Suprapubic skin (tissue), 4 donors: ENCODE data around the gene GPR161. TPM values are rescaled to one million over a fixed set of nuclear protein-coding genes. Genes with fewer than 3 reads are reported as not detected.

Experiments
- DNase-seq, 2 donors: peaks; one replicate each; pipeline ENCODE4 v3.0.0-alpha.2; 2019; ENCODE audit warnings: low spot score in 2 of 2
- H3K27ac ChIP-seq: fragments of 200-600 bp; sonication (generic); one replicate; pipeline ENCODE4 v1.5.1; 2019
- H3K27me3 ChIP-seq: fragments of 200-600 bp; sonication (generic); one replicate; pipeline ENCODE4 v1.5.1; 2019
- H3K36me3 ChIP-seq: fragments of 200-600 bp; sonication (generic); one replicate; pipeline ENCODE4 v1.5.1; 2019
- H3K4me1 ChIP-seq: fragments of 200-600 bp; sonication (generic); one replicate; pipeline ENCODE4 v1.5.1; 2019
- H3K4me3 ChIP-seq: fragments of 200-600 bp; sonication (generic); one replicate; pipeline ENCODE4 v1.5.1; 2019; ENCODE audit warnings: mild to moderate bottlenecking
- H3K9me3 ChIP-seq: fragments of 200-600 bp; sonication (generic); one replicate; pipeline ENCODE4 v1.5.1; 2019
- EP300 ChIP-seq: sonication (generic); formaldehyde crosslinking; IDR thresholded peaks from one replicate; pipeline ENCODE4 v1.6.1; 2017; ENCODE audit warnings: antibody characterized with exemption
- POLR2A ChIP-seq, 2 donors: fragments of 450-650 bp; IDR thresholded peaks; one replicate each; pipeline ENCODE4 v1.6.1; 2017; ENCODE audit warnings: antibody characterized with exemption in 2 of 2, mild to moderate bottlenecking in 2 of 2, moderate library complexity in 2 of 2
- POLR2AphosphoS5 ChIP-seq, 3 donors: sonication (generic); formaldehyde crosslinking; IDR thresholded peaks; one replicate each; pipeline ENCODE4 v1.6.1; 2017; ENCODE audit warnings: antibody characterized with exemption in 3 of 3
- WGBS: methylation state at CpG from one replicate; pipeline ENCODE4 v1.1.5; 2018; 5-methylcytosine and 5-hydroxymethylcytosine counted together
- total RNA-seq, 4 donors: library from RNA; depleted of rRNA; stranded (reverse); fragments of >200 nt; gene quantifications; one replicate each; pipeline ENCODE4 v1.1.0, GENCODE V29; 2016
- TF ChIP-seq, protein P1 (sequence below), 2 donors: fragments of 200-600 bp in 1 of 2; fragments of 450-650 bp in 1 of 2; sonication (generic) in 1 of 2; IDR thresholded peaks; one replicate each; pipeline ENCODE4 v1.5.1; 2016 to 2019; ENCODE audit warnings: antibody characterized with exemption in 2 of 2, mild to moderate bottlenecking in 1 of 2, moderate library complexity in 1 of 2

The GPR161 gene
- total RNA-seq, 4 donors from 2014 or later, result 3.1 to 7.6 (median 4.2) TPM

DNA sequence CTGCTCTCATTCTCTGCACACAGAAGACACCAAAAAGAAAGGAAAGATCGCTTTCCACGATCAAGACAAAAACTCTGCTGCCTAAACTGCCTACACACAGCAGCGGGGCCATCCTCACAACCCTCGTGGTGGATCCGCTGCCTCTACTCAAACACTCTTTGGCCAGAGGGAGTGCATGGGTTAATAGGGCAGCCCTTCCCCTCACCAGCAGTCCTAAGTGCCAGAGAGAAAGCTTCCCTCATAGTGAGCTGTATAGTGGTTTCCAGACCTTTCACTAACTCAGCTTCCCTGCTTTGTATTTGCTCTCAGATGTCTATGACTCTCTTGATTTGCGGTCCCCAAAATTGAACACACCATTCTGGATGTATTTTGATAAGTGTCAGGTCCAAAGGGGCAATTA lies 30.9 kb downstream of the GPR161 start:
- TF ChIP-seq, protein P1, sequence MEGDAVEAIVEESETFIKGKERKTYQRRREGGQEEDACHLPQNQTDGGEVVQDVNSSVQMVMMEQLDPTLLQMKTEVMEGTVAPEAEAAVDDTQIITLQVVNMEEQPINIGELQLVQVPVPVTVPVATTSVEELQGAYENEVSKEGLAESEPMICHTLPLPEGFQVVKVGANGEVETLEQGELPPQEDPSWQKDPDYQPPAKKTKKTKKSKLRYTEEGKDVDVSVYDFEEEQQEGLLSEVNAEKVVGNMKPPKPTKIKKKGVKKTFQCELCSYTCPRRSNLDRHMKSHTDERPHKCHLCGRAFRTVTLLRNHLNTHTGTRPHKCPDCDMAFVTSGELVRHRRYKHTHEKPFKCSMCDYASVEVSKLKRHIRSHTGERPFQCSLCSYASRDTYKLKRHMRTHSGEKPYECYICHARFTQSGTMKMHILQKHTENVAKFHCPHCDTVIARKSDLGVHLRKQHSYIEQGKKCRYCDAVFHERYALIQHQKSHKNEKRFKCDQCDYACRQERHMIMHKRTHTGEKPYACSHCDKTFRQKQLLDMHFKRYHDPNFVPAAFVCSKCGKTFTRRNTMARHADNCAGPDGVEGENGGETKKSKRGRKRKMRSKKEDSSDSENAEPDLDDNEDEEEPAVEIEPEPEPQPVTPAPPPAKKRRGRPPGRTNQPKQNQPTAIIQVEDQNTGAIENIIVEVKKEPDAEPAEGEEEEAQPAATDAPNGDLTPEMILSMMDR (IDR thresholded peaks at IDR 0.05), result no peak
- no peak for TF ChIP-seq POLR2AphosphoS5 (IDR thresholded peaks at IDR 0.05)
- TF ChIP-seq EP300, result no peak
- TF ChIP-seq POLR2A (IDR thresholded peaks at IDR 0.05), result no peak
- Histone ChIP-seq H3K9me3 (no peaks in the 10 kb centered on the region), H3K27ac (no peak overlapping the region), H3K27me3 (no peaks in the 10 kb centered on the region), H3K4me1 (no peaks in the 10 kb centered on the region), H3K4me3 (no peak overlapping the region), H3K36me3 (peaks cover 5% of the 10 kb centered on the region)
- no peak for DNase-seq
- 92% methylated on average over 6 of the region's 6 CpGs for WGBS

DNA sequence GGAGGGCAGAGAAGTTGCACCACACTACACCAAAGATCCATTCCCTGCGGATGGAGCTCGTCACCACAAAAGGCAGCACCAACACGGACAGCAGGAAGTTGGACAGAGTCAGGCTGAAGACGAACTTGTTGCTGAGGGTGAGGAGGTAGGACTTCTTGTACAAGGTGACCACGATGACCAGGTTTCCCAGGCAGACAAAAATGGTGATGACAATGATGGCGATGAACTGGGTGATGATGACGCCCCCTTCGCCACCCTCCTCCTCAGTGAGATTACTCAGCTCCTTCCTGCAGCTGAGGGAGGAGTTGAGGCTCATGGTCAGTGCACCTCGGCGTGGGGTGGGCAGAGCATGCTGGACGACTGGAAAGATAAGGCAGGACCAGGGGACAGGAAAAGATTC lies 32.2 kb downstream of the GPR161 start:
- TF ChIP-seq EP300, result no peak
- no peak for TF ChIP-seq POLR2AphosphoS5 (IDR thresholded peaks at IDR 0.05)
- TF ChIP-seq, protein P1 (IDR thresholded peaks at IDR 0.05), result no peak
- no peak for TF ChIP-seq POLR2A (IDR thresholded peaks at IDR 0.05)
- Histone ChIP-seq H3K9me3 (no peaks in the 10 kb centered on the region), H3K4me3 (no peak overlapping the region), H3K27ac (no peak overlapping the region), H3K36me3 (peaks cover 5% of the 10 kb centered on the region), H3K4me1 (no peaks in the 10 kb centered on the region), H3K27me3 (no peaks in the 10 kb centered on the region)
- WGBS, result 88% methylated on average over 11 of the region's 11 CpGs
- no peak for DNase-seq

DNA sequence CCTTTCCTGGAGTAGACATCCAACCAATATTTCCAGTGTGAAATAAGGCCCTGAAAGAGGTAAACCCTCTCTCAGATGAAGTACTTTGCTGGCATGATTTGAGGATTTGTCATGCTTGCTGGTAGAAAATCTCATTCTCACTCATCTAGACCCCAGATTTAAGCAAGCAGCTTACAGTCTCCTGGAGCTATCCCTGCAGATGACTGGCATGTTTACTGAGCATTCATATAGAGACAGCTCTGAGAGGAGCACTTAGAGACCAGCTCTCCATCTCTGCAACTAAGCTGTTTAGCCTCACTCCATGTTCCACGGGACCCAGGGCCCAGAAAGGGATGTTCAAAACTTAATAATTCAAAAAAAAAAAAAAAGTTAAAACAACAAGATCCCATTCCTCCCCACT lies 34.2 kb downstream of the GPR161 start:
- Histone ChIP-seq H3K9me3 (no peaks in the 10 kb centered on the region), H3K27ac (no peak overlapping the region), H3K4me3 (no peak overlapping the region), H3K4me1 (peaks cover 6% of the 10 kb centered on the region), H3K27me3 (no peaks in the 10 kb centered on the region), H3K36me3 (peaks cover 9% of the 10 kb centered on the region)
- no peak for TF ChIP-seq EP300
- TF ChIP-seq, protein P1 (IDR thresholded peaks at IDR 0.05), result no peak
- TF ChIP-seq POLR2AphosphoS5 (IDR thresholded peaks at IDR 0.05), result no peak
- TF ChIP-seq POLR2A (IDR thresholded peaks at IDR 0.05), result no peak
- 95% methylated on average over 1 of the region's 1 CpG for WGBS
- no peak for DNase-seq

DNA sequence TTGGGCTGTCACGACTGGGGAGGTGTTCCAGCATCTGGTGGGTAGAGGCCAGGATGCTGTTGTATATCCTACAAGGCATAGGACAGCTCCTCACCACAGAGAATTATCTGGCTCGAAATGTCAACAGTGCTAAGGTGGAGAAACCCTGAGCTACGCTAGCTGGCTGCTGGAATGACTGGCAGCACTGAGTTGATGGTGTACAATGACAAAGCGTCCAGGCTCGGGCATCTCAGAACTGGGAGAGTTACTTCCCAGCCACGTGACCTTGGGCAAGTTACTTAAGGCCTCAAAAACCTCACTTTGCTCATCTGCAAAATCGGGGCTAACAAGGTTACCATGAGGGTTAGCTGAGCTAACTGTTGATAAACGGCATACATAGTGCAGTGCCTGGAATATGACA lies 35.4 kb downstream of the GPR161 start:
- Histone ChIP-seq H3K27me3 (no peaks in the 10 kb centered on the region), H3K9me3 (no peaks in the 10 kb centered on the region), H3K4me3 (no peak overlapping the region), H3K36me3 (peaks cover 16% of the 10 kb centered on the region), H3K27ac (no peak overlapping the region), H3K4me1 (peaks cover 6% of the 10 kb centered on the region)
- WGBS, result 85% methylated on average over 8 of the region's 8 CpGs
- TF ChIP-seq, protein P1 (IDR thresholded peaks at IDR 0.05), result no peak
- no peak for TF ChIP-seq POLR2AphosphoS5 (IDR thresholded peaks at IDR 0.05)
- no peak for TF ChIP-seq EP300
- no peak for TF ChIP-seq POLR2A (IDR thresholded peaks at IDR 0.05)
- DNase-seq, result no peak

DNA sequence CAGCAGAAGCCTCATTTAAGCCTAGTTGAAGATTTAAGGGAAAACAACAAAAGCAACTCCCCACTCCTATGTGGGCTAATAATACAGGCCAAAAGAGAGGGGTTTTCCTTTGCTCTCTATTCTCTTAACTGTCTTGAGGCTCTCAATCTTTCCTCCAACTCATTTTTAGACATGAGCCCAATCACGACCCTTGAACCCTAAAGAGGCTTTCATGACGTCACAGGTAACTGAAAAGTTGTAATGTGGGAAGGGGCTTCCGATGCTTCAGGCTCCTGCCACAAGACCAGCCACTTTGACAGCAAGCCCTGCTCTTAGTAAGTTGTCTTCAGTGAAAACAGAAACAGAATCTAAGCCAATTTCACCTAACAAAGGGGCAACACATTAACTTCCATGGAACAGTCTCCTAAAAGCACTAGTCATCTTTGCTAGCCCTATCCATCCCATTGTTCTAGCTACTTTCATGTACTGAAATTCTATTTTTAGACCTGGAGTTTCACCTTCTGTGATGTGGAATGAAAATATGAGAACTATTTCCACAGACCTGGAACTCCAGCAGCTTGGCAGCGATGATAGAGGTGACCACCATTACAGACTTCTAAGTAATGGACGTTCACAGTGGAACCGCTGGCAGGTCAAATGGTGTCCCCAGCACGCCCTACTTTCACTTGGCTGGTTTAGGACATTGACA lies 36.3 kb downstream of the GPR161 start:
- Histone ChIP-seq H3K27me3 (no peaks in the 10 kb centered on the region), H3K9me3 (no peaks in the 10 kb centered on the region), H3K36me3 (peaks cover 18% of the 10 kb centered on the region), H3K4me1 (peaks cover 6% of the 10 kb centered on the region), H3K27ac (no peak overlapping the region), H3K4me3 (no peak overlapping the region)
- TF ChIP-seq POLR2AphosphoS5 (IDR thresholded peaks at IDR 0.05) (no peak), EP300 (no peak), POLR2A (IDR thresholded peaks at IDR 0.05) (no peak)
- TF ChIP-seq, protein P1 (IDR thresholded peaks at IDR 0.05), result no peak
- DNase-seq, result no peak
- WGBS, result 89% methylated on average over 7 of the region's 7 CpGs
